HEK293 (cell line): ENCODE data around the gene IRF3.

Experiments
- ZBTB20 ChIP-seq: fragments of 450-650 bp; formaldehyde crosslinking; IDR thresholded peaks from 2 replicates; pipeline ENCODE4 v1.5.1; 2016; ENCODE audit warnings: missing biosample characterization, missing genetic modification characterization
- ZNF121 ChIP-seq: fragments of 450-650 bp; formaldehyde crosslinking; IDR thresholded peaks from 2 replicates; pipeline ENCODE4 v1.5.1; 2016; ENCODE audit warnings: missing biosample characterization, missing genetic modification characterization
- ZNF23 ChIP-seq: fragments of 450-650 bp; formaldehyde crosslinking; IDR thresholded peaks from 2 replicates; pipeline ENCODE4 v1.5.1; 2016; ENCODE audit warnings: missing biosample characterization, missing genetic modification characterization, borderline replicate concordance
- ZNF501 ChIP-seq: fragments of 450-650 bp; formaldehyde crosslinking; IDR thresholded peaks from 2 replicates; pipeline ENCODE4 v1.5.1; 2016; ENCODE audit warnings: missing biosample characterization, missing genetic modification characterization
- ZNF776 ChIP-seq: fragments of 450-650 bp; formaldehyde crosslinking; IDR thresholded peaks from 2 replicates; pipeline ENCODE4 v1.5.0; 2017; ENCODE audit warnings: missing biosample characterization, missing genetic modification characterization, borderline replicate concordance
- TF ChIP-seq, protein P1 (sequence below): fragments of 450-650 bp; formaldehyde crosslinking; IDR thresholded peaks from 2 replicates; pipeline ENCODE4 v1.5.1; 2016; ENCODE audit warnings: missing biosample characterization, missing genetic modification characterization
- TF ChIP-seq, protein P2 (sequence below): fragments of 450-650 bp; formaldehyde crosslinking; IDR thresholded peaks from 2 replicates; pipeline ENCODE4 v1.5.1; 2016; ENCODE audit warnings: missing biosample characterization, missing genetic modification characterization

DNA sequence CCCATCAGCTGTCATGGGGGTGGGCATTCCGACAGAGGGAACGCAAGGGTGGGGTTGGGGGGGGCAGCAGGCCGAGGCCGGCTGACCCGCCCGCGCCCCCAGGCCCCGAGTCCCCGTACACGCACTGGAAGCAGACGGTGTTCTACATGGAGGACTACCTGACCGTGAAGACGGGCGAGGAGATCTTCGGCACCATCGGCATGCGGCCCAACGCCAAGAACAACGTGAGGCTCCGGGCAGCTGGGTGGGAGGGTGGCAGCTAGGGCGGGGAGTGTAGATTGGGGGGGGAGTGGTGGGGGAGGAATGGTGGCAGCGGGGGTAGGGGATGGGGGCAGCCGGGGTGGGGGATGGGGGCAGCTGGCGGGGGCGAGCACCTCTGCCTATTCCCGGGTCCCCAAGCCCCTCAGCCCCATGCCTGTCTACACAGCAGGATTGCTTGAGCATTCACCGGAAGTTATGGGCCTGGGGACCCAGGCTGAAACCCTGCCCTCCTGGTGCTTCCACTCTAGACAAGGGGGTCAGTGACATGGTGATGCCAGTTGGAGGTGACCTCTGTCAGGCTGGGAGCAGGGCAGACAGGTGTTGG lies 20.9 kb upstream of the IRF3 start:
- TF ChIP-seq, protein P1, sequence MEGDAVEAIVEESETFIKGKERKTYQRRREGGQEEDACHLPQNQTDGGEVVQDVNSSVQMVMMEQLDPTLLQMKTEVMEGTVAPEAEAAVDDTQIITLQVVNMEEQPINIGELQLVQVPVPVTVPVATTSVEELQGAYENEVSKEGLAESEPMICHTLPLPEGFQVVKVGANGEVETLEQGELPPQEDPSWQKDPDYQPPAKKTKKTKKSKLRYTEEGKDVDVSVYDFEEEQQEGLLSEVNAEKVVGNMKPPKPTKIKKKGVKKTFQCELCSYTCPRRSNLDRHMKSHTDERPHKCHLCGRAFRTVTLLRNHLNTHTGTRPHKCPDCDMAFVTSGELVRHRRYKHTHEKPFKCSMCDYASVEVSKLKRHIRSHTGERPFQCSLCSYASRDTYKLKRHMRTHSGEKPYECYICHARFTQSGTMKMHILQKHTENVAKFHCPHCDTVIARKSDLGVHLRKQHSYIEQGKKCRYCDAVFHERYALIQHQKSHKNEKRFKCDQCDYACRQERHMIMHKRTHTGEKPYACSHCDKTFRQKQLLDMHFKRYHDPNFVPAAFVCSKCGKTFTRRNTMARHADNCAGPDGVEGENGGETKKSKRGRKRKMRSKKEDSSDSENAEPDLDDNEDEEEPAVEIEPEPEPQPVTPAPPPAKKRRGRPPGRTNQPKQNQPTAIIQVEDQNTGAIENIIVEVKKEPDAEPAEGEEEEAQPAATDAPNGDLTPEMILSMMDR = no peak
- TF ChIP-seq, protein P2, sequence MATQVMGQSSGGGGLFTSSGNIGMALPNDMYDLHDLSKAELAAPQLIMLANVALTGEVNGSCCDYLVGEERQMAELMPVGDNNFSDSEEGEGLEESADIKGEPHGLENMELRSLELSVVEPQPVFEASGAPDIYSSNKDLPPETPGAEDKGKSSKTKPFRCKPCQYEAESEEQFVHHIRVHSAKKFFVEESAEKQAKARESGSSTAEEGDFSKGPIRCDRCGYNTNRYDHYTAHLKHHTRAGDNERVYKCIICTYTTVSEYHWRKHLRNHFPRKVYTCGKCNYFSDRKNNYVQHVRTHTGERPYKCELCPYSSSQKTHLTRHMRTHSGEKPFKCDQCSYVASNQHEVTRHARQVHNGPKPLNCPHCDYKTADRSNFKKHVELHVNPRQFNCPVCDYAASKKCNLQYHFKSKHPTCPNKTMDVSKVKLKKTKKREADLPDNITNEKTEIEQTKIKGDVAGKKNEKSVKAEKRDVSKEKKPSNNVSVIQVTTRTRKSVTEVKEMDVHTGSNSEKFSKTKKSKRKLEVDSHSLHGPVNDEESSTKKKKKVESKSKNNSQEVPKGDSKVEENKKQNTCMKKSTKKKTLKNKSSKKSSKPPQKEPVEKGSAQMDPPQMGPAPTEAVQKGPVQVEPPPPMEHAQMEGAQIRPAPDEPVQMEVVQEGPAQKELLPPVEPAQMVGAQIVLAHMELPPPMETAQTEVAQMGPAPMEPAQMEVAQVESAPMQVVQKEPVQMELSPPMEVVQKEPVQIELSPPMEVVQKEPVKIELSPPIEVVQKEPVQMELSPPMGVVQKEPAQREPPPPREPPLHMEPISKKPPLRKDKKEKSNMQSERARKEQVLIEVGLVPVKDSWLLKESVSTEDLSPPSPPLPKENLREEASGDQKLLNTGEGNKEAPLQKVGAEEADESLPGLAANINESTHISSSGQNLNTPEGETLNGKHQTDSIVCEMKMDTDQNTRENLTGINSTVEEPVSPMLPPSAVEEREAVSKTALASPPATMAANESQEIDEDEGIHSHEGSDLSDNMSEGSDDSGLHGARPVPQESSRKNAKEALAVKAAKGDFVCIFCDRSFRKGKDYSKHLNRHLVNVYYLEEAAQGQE = no peak
- TF ChIP-seq ZNF23 (tag by site-specific recombination) = no peak
- no peak for TF ChIP-seq ZNF121 (tag by site-specific recombination)
- no peak for TF ChIP-seq ZNF776 (tag by site-specific recombination)
- TF ChIP-seq ZNF501 = no peak
- no peak for TF ChIP-seq ZBTB20 (tag by site-specific recombination)
